Caco-2 (cell line): Measurements from ENCODE around the gene TMEM232. TPM values are rescaled to one million over a fixed set of nuclear protein-coding genes. Genes with fewer than 3 reads are reported as not detected.
"Not testable (repeated sequence)": the region's sequence is repeated elsewhere in the genome, so short reads cannot be mapped to it uniquely, and the experiment has no call there.

Experiments
- BruUV-seq: library from RNA; stranded (reverse); fragments of 400-500 nt; replicated peaks from 2 replicates; lab custom pipeline; 2021; lab: Mats Ljungman, UMichigan
- CTCF ChIA-PET: fragments of 300-600 bp; sonication (Branson Sonifier 250); formaldehyde crosslinking; loops from one replicate; lab custom pipeline; 2022; ENCODE audit warnings: antibody characterized with exemption; lab: Charles Lee
- POLR2A ChIA-PET: fragments of 300-600 bp; sonication (Branson Sonifier 250); formaldehyde crosslinking; loops from one replicate; lab custom pipeline; 2022; ENCODE audit warnings: antibody characterized with exemption; lab: Charles Lee
- DNase-seq, 2 experiments: peaks; one replicate each; pipeline versions ENCODE4 v3.0.0 to v3.0.0-alpha.2; 2020 to 2022
- H3K27me3 ChIP-seq: replicated peaks from 2 replicates; pipeline ENCODE4 v1.6.0; 2011; ENCODE audit warnings: low read length; ENCODE audit not compliant: control insufficient read depth, insufficient read depth
- H3K36me3 ChIP-seq: 2 replicates; pipeline ENCODE4 v1.5.1; 2011; ENCODE audit warnings: low read length; ENCODE audit not compliant: control insufficient read depth, insufficient read depth
- H3K4me1 ChIP-seq: fragments of 250-450 bp; sonication (Bioruptor Pico); 2 replicates; pipeline ENCODE4 v1.5.1; 2020; ENCODE audit warnings: mild to moderate bottlenecking
- H3K4me3 ChIP-seq: 2 replicates; pipeline ENCODE4 v1.5.1; 2011; ENCODE audit warnings: low read depth, mild to moderate bottlenecking, control low read depth, low read length
- H3K9me3 ChIP-seq: fragments of 250-450 bp; sonication (Bioruptor Pico); 2 replicates; pipeline ENCODE4 v1.5.1; 2020; ENCODE audit warnings: mild to moderate bottlenecking, moderate library complexity
- H3K27ac Mint-ChIP-seq: one replicate; pipeline ENCODE4 v1.8.0; 2022; ENCODE audit warnings: mixed read lengths; ENCODE audit not compliant: unreplicated experiment
- H3K27me3 Mint-ChIP-seq: one replicate; pipeline ENCODE4 v1.8.0; 2022; ENCODE audit warnings: mixed read lengths; ENCODE audit not compliant: insufficient read depth, unreplicated experiment
- H3K36me3 Mint-ChIP-seq: one replicate; pipeline ENCODE4 v1.8.0; 2022; ENCODE audit warnings: mild to moderate bottlenecking, mixed read lengths; ENCODE audit not compliant: insufficient read depth, unreplicated experiment
- H3K4me1 Mint-ChIP-seq: one replicate; pipeline ENCODE4 v1.8.0; 2022; ENCODE audit warnings: low read depth, mixed read lengths; ENCODE audit not compliant: unreplicated experiment
- H3K4me3 Mint-ChIP-seq: one replicate; pipeline ENCODE4 v1.8.0; 2022; ENCODE audit warnings: mild to moderate bottlenecking, moderate library complexity, mixed read lengths; ENCODE audit not compliant: unreplicated experiment
- H3K9me3 Mint-ChIP-seq: one replicate; pipeline ENCODE4 v1.8.0; 2022; ENCODE audit warnings: mixed read lengths; ENCODE audit not compliant: unreplicated experiment
- CTCF ChIP-seq, 2 experiments: fragments of 200-600 bp in 1 of 2; IDR thresholded peaks; 1 replicate in 1 of 2; 2 replicates in 1 of 2; pipeline versions ENCODE4 v1.5.1 to v1.8.0; 2011 to 2022; ENCODE audit warnings: antibody characterized with exemption in 1 of 2, control low read depth in 1 of 2, inconsistent platforms in 1 of 2, low read depth in 1 of 2, low read length in 1 of 2, mild to moderate bottlenecking in 1 of 2, moderate library complexity in 1 of 2; ENCODE audit not compliant: insufficient read depth in 1 of 2, severe bottlenecking in 1 of 2, unreplicated experiment in 1 of 2
- intact Hi-C: fragments of 100-400 bp; cut with micrococcal nuclease; formaldehyde crosslinking; loops from one replicate; pipeline ENCODE4 v1.10.0; 2022; ENCODE audit not compliant: unreplicated experiment
- total RNA-seq: library from RNA; stranded (reverse); gene quantifications from 2 replicates; pipeline ENCODE4 v1.2.3, GENCODE V29; 2022

The TMEM232 gene
- total RNA-seq, 1 experiment from 2014 or later, result 0.34 TPM

GRCh38 chr5:110681109-110681508 is 45.4 kb downstream of the TMEM232 start:
- no peaks in the 10 kb centered on the region for H3K27me3 ChIP-seq
- intact Hi-C loops, result no loop called here
- Mint-ChIP-seq H3K9me3 (no peaks in the 10 kb centered on the region), H3K27me3 (no peaks in the 10 kb centered on the region), H3K4me3 (no peak overlapping the region), H3K27ac (no peak overlapping the region), H3K4me1 (no peaks in the 10 kb centered on the region), H3K36me3 (no peaks in the 10 kb centered on the region)
- ChIA-PET POLR2A (no interaction called here), CTCF (no interaction called here)
- no peaks in the 10 kb centered on the region for H3K36me3 ChIP-seq
- H3K4me1 ChIP-seq, result no peaks in the 10 kb centered on the region
- no TSS peak for BruUV-seq
- no peak overlapping the region for H3K4me3 ChIP-seq
- no peaks in the 10 kb centered on the region for H3K9me3 ChIP-seq
- no peak for DNase-seq
- no peak for TF ChIP-seq CTCF (IDR thresholded peaks at IDR 0.05; ENCODE audit: insufficient read depth in 1 of 2, low read depth in 1 of 2, low read length in 1 of 2, severe bottlenecking in 1 of 2, unreplicated experiment in 1 of 2)

GRCh38 chr5:110676554-110676953 is 49.9 kb downstream of the TMEM232 start:
- H3K4me3 ChIP-seq, H3K9me3 ChIP-seq, H3K27me3 ChIP-seq, intact Hi-C loops, H3K36me3 Mint-ChIP-seq, H3K4me1 Mint-ChIP-seq, H3K4me3 Mint-ChIP-seq, H3K27me3 Mint-ChIP-seq, H3K4me1 ChIP-seq, DNase-seq, H3K9me3 Mint-ChIP-seq, H3K36me3 ChIP-seq, H3K27ac Mint-ChIP-seq, POLR2A ChIA-PET, CTCF ChIA-PET, BruUV-seq: not testable (repeated sequence)

- Histone ChIP-seq H3K36me3 (no peaks in the 10 kb centered on the region), H3K27me3 (no peaks in the 10 kb centered on the region), H3K4me3 (no peak overlapping the region), H3K4me1 (no peaks in the 10 kb centered on the region), H3K9me3 (no peaks in the 10 kb centered on the region)
- ChIA-PET CTCF (no interaction called here), POLR2A (no interaction called here)
- Mint-ChIP-seq H3K36me3 (no peaks in the 10 kb centered on the region), H3K9me3 (no peaks in the 10 kb centered on the region), H3K4me3 (no peak overlapping the region), H3K4me1 (no peaks in the 10 kb centered on the region), H3K27ac (no peak overlapping the region), H3K27me3 (no peaks in the 10 kb centered on the region)
- TF ChIP-seq CTCF (IDR thresholded peaks at IDR 0.05; ENCODE audit: insufficient read depth in 1 of 2, low read depth in 1 of 2, low read length in 1 of 2, severe bottlenecking in 1 of 2, unreplicated experiment in 1 of 2), result no peak
- DNase-seq, result no peak
- intact Hi-C loops, result no loop called here
- BruUV-seq, result no TSS peak
Measured at GRCh38 chr5:110665184-110665726, 61.2 kb downstream of the TMEM232 start.

GRCh38 chr5:110663525-110663924 is 62.9 kb downstream of the TMEM232 start:
- no peaks in the 10 kb centered on the region for H3K4me1 Mint-ChIP-seq
- H3K27ac Mint-ChIP-seq, result no peak overlapping the region
- CTCF ChIA-PET, result no interaction called here

More at GRCh38 chr5:110663525-110663924, 62.9 kb downstream of the TMEM232 start:
- BruUV-seq, result no TSS peak
- no peaks in the 10 kb centered on the region for H3K4me1 ChIP-seq
- H3K36me3 ChIP-seq, result no peaks in the 10 kb centered on the region
- intact Hi-C loops, result no loop called here
- no peaks in the 10 kb centered on the region for H3K27me3 Mint-ChIP-seq
- H3K4me3 ChIP-seq, result no peak overlapping the region
- POLR2A ChIA-PET, result no interaction called here
- no peak for DNase-seq
- no peaks in the 10 kb centered on the region for H3K9me3 ChIP-seq
- H3K4me3 Mint-ChIP-seq, result no peak overlapping the region
- no peak for TF ChIP-seq CTCF (IDR thresholded peaks at IDR 0.05; ENCODE audit: insufficient read depth in 1 of 2, low read depth in 1 of 2, low read length in 1 of 2, severe bottlenecking in 1 of 2, unreplicated experiment in 1 of 2)
- no peaks in the 10 kb centered on the region for H3K9me3 Mint-ChIP-seq
- no peaks in the 10 kb centered on the region for H3K36me3 Mint-ChIP-seq
- no peaks in the 10 kb centered on the region for H3K27me3 ChIP-seq
